Ovary (tissue), 3 donors: Measurements from ENCODE around the gene GPR108.

Source experiments
- EP300 ChIP-seq: sonication (generic); formaldehyde crosslinking; IDR thresholded peaks from one replicate; pipeline ENCODE4 v1.6.1; 2017; ENCODE audit warnings: antibody characterized with exemption
- POLR2A ChIP-seq: fragments of 450-650 bp; IDR thresholded peaks from one replicate; pipeline ENCODE4 v1.6.1; 2017; ENCODE audit warnings: antibody characterized with exemption, mild to moderate bottlenecking, moderate library complexity
- TF ChIP-seq, protein P1 (sequence below), 3 donors: fragments of 450-650 bp in 2 of 3; fragments of 200-600 bp in 1 of 3; IDR thresholded peaks; one replicate each; pipeline versions ENCODE4 v1.5.1 to v1.8.0; 2016 to 2022; ENCODE audit warnings: antibody characterized with exemption in 3 of 3, mild to moderate bottlenecking in 1 of 3
- donor health status: DM: no; HTN: no; CAD: no.

DNA sequence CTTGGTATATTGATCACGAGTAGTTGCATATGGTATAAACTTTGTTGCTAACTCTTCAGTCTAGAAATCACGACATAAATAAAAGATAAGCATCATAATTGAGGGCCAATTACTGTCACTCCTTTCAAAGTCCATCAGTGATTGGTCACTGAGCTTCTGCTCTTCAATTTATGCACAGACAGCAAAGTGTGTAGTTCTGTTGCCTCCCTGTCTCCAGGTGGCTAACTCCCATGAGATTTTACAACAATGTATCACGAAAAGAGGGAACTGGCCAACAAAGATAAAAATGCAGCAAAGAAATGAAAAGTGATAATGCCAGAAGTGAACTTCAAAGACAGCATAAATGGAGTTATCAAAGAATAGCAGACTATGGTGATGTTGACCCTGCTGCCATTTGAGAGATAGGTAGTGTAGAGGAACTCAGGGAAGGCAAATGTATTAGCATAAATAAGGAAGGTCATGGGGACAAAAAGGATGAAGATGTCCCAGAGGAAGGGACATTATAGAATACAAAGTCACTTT is 54.7 kb downstream of the GPR108 start:
- TF ChIP-seq POLR2A (no peak), EP300 (no peak)
- TF ChIP-seq, protein P1, sequence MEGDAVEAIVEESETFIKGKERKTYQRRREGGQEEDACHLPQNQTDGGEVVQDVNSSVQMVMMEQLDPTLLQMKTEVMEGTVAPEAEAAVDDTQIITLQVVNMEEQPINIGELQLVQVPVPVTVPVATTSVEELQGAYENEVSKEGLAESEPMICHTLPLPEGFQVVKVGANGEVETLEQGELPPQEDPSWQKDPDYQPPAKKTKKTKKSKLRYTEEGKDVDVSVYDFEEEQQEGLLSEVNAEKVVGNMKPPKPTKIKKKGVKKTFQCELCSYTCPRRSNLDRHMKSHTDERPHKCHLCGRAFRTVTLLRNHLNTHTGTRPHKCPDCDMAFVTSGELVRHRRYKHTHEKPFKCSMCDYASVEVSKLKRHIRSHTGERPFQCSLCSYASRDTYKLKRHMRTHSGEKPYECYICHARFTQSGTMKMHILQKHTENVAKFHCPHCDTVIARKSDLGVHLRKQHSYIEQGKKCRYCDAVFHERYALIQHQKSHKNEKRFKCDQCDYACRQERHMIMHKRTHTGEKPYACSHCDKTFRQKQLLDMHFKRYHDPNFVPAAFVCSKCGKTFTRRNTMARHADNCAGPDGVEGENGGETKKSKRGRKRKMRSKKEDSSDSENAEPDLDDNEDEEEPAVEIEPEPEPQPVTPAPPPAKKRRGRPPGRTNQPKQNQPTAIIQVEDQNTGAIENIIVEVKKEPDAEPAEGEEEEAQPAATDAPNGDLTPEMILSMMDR (IDR thresholded peaks at IDR 0.05) = no peak
